K562 (cell line): ENCODE results near the gene SMAD3. TPM values are rescaled to one million over a fixed set of nuclear protein-coding genes. Genes with fewer than 3 reads are reported as not detected.

Experiments
- ATAC-seq: fragments of 200-7000 bp; cut with Tn5 transposase; 3 replicates; pipeline ENCODE4 v1.9.1; 2020; ENCODE audit warnings: moderate library complexity
- BruUV-seq: library from RNA; stranded (reverse); fragments of 400-500 nt; replicated peaks from 2 replicates; lab custom pipeline; 2021; lab: Mats Ljungman, UMichigan
- CTCF ChIA-PET: fragments of 300-600 bp; formaldehyde crosslinking; extraction: SDS; loops from one replicate; lab custom pipeline; 2021; ENCODE audit warnings: low intra/inter-chr PET ratio; lab: Yijun Ruan, JAX
- POLR2A ChIA-PET: fragments of 300-600, 350-650 bp; sonication (Branson Sonifier 250); formaldehyde crosslinking; extraction: SDS; loops from one replicate; lab custom pipeline; 2021; ENCODE audit warnings: antibody characterized with exemption, inconsistent platforms; lab: Yijun Ruan, JAX
- DNase-seq, 4 experiments: peaks; one replicate each; pipeline versions ENCODE4 v3.0.0 to v3.0.0-alpha.2; 2011 to 2018; ENCODE audit warnings: low spot score in 3 of 4, mixed read lengths in 3 of 4; ENCODE audit errors: extremely low read depth in 1 of 4
- FAIRE-seq: peaks from 2 replicates; lab custom pipeline; 2011; peaks lifted over from hg19 to GRCh38; lab: Jason Lieb, UNC
- H2AFZ ChIP-seq: 2 replicates; pipeline ENCODE4 v1.6.0; 2011; ENCODE audit warnings: low read depth, low read length, control low read depth, inconsistent platforms
- H3K27ac ChIP-seq: fragments of 200-600 bp; 3 replicates; pipeline ENCODE4 v1.8.0; 2011; ENCODE audit warnings: low read depth, mild to moderate bottlenecking, control low read depth, inconsistent platforms, low read length, moderate library complexity, mixed read lengths; ENCODE audit errors: extremely low read depth
- H3K27me3 ChIP-seq, 2 experiments: fragments of 300-600 bp in 1 of 2; 2 replicates in 1 of 2; 3 replicates in 1 of 2; pipeline versions ENCODE4 v1.6.0 to v1.8.0; 2011; ENCODE audit warnings: inconsistent platforms in 2 of 2, low read length in 2 of 2, mild to moderate bottlenecking in 1 of 2, mixed read lengths in 1 of 2, moderate library complexity in 1 of 2; ENCODE audit not compliant: control insufficient read depth in 2 of 2, insufficient read depth in 2 of 2
- H3K36me3 ChIP-seq: fragments of 300-600 bp; 3 replicates; pipeline ENCODE4 v1.8.0; 2011; ENCODE audit warnings: mild to moderate bottlenecking, low read length, inconsistent platforms; ENCODE audit not compliant: control insufficient read depth, insufficient read depth
- H3K4me1 ChIP-seq, 2 experiments: fragments of 200-600 bp in 1 of 2; replicated peaks in 1 of 2; 2 replicates in 1 of 2; 3 replicates in 1 of 2; pipeline versions ENCODE4 v1.5.1 to v1.8.0; 2011; ENCODE audit warnings: inconsistent platforms in 2 of 2, low read length in 2 of 2, mild to moderate bottlenecking in 1 of 2, mixed read lengths in 1 of 2, moderate library complexity in 1 of 2; ENCODE audit not compliant: control insufficient read depth in 2 of 2, insufficient read depth in 2 of 2
- H3K4me2 ChIP-seq: 2 replicates; pipeline ENCODE4 v1.6.1; 2011; ENCODE audit warnings: low read length, control low read depth, inconsistent platforms, mixed read lengths; ENCODE audit not compliant: insufficient read depth
- H3K4me3 ChIP-seq: fragments of 200-600 bp; sonication (generic), shearing (Covaris generic); 2 replicates; pipeline ENCODE4 v1.5.1; 2016; ENCODE audit warnings: control low read depth, inconsistent platforms
- H3K79me2 ChIP-seq: fragments of 200-600 bp; 3 replicates; pipeline ENCODE4 v1.8.0; 2011; ENCODE audit warnings: low read length, inconsistent platforms; ENCODE audit not compliant: control insufficient read depth, insufficient read depth
- H3K9ac ChIP-seq, 2 experiments: 2 replicates each; pipeline versions ENCODE4 v1.6.0 to v1.6.1; 2011; ENCODE audit warnings: low read depth in 2 of 2, low read length in 2 of 2, control low read depth in 1 of 2, inconsistent platforms in 1 of 2, mild to moderate bottlenecking in 1 of 2, mixed read lengths in 1 of 2; ENCODE audit not compliant: insufficient read depth in 1 of 2
- H3K9me1 ChIP-seq: one replicate; pipeline ENCODE4 v1.6.0; 2011; ENCODE audit warnings: inconsistent platforms, mild to moderate bottlenecking, low read length, moderate library complexity; ENCODE audit not compliant: control insufficient read depth, insufficient read depth
- H3K9me3 ChIP-seq: replicated peaks from 2 replicates; pipeline ENCODE4 v1.5.1; 2011; ENCODE audit warnings: low read depth, low read length, inconsistent platforms; ENCODE audit not compliant: control insufficient read depth, insufficient read depth
- H4K20me1 ChIP-seq: replicated peaks from 2 replicates; pipeline ENCODE4 v1.6.1; 2011; ENCODE audit warnings: low read length, inconsistent platforms, mixed read lengths; ENCODE audit not compliant: control insufficient read depth, insufficient read depth
- GTF2B ChIP-seq: IDR thresholded peaks from 2 replicates; pipeline ENCODE4 v1.6.1; 2011; ENCODE audit not compliant: insufficient read length; ENCODE audit errors: extremely low read depth
- HDAC6 ChIP-seq: IDR thresholded peaks from 2 replicates; pipeline ENCODE4 v1.6.1; 2012; ENCODE audit warnings: low read depth, mild to moderate bottlenecking, control low read depth, inconsistent platforms, low read length, moderate library complexity
- JUNB ChIP-seq: fragments of 450-650 bp; formaldehyde crosslinking; conservative IDR thresholded peaks from 2 replicates; pipeline ENCODE4 v1.4.0; 2020; ENCODE audit warnings: mild to moderate bottlenecking
- LARP7 ChIP-seq: fragments of 450-650 bp; IDR thresholded peaks from 2 replicates; pipeline ENCODE4 v1.6.1; 2016
- MITF ChIP-seq: IDR thresholded peaks from 2 replicates; pipeline ENCODE4 v1.6.1; 2014; ENCODE audit warnings: antibody characterized with exemption
- MTA1 ChIP-seq: fragments of 450-650 bp; IDR thresholded peaks from 2 replicates; pipeline ENCODE4 v1.6.1; 2017; ENCODE audit warnings: borderline replicate concordance
- NEUROD1 ChIP-seq: fragments of 150-350 bp; IDR thresholded peaks from 2 replicates; pipeline ENCODE4 v1.6.1; 2014; ENCODE audit warnings: borderline replicate concordance, low read length, low read depth; ENCODE audit not compliant: partially characterized antibody
- NRF1 ChIP-seq, 2 experiments: fragments of 450-650 bp; IDR thresholded peaks in 1 of 2; conservative IDR thresholded peaks in 1 of 2; 2 replicates each; pipeline ENCODE4 v1.6.1; 2014; ENCODE audit warnings: mild to moderate bottlenecking in 2 of 2
- RBM25 ChIP-seq: fragments of 200-400 bp; formaldehyde crosslinking; IDR thresholded peaks from 2 replicates; pipeline ENCODE4 v1.6.1; 2018; ENCODE audit warnings: low read length, low read depth, moderate library complexity; ENCODE audit not compliant: severe bottlenecking
- SMAD1 ChIP-seq: fragments of 150-350 bp; IDR thresholded peaks from 2 replicates; pipeline ENCODE4 v1.6.1; 2014; ENCODE audit warnings: low read length, low read depth; ENCODE audit not compliant: partially characterized antibody
- VEZF1 ChIP-seq: fragments of 200-800 bp; sonication (Bioruptor generic); IDR thresholded peaks from 2 replicates; pipeline ENCODE4 v1.6.1; 2017; ENCODE audit warnings: missing genetic modification characterization, missing compliant biosample characterization
- ZBTB33 ChIP-seq: sonication (generic); formaldehyde crosslinking; IDR thresholded peaks from 2 replicates; pipeline ENCODE4 v1.8.1; 2023; ENCODE audit warnings: mild to moderate bottlenecking, missing genetic modification reagents
- ZC3H8 ChIP-seq: fragments of 450-650 bp; IDR thresholded peaks from 2 replicates; pipeline ENCODE4 v1.6.1; 2017
- ZNF280B ChIP-seq: fragments of 250-450 bp; sonication (Bioruptor Pico); IDR thresholded peaks from 2 replicates; pipeline ENCODE4 v1.5.1; 2021; ENCODE audit warnings: mild to moderate bottlenecking
- WGBS: fragments of 100-300 bp; shearing (Covaris generic); methylation state at CpG from one replicate; pipeline ENCODE4 v1.1.6; 2016; ENCODE audit warnings: low coverage, mixed read lengths; ENCODE audit not compliant: insufficient coverage; ENCODE audit errors: missing lambda C conversion rate; 5-methylcytosine and 5-hydroxymethylcytosine counted together
- in situ Hi-C: fragments of 300-500 bp; cut with MboI; formaldehyde crosslinking; loops from 4 replicates; pipeline ENCODE4 v1.15.0; 2018; ENCODE audit warnings: inconsistent platforms, mixed read lengths
- intact Hi-C: fragments of 100-400 bp; cut with micrococcal nuclease; formaldehyde crosslinking; loops from 2 replicates; pipeline ENCODE4 v1.14.2; 2022
- polyA plus RNA-seq, 8 experiments: library from polyadenylated mRNA; depleted of rRNA in 4 of 8; stranded (reverse) in 5 of 8; unstranded in 3 of 8; fragments of >200 nt; fragmentation: Nextera tagmentation in 2 of 8; fragmentation: Illumina TruSeq in 1 of 8; extraction: Ambion mirVana in 2 of 8; extraction: Trizol in 1 of 8; gene quantifications; 2 replicates each; pipeline versions ENCODE4 v1.2.1 to v1.2.3, GENCODE V29; 2011 to 2014; ENCODE audit warnings: inconsistent platforms in 1 of 8, missing spikeins in 1 of 8
- total RNA-seq, 7 experiments: library from RNA; depleted of rRNA in 6 of 7; stranded (reverse); fragments of >200 nt in 6 of 7; fragmentation: Illumina TruSeq in 2 of 7; extraction: Trizol in 2 of 7; gene quantifications; 2 replicates each; pipeline versions ENCODE4 v1.2.1 to v1.2.3, GENCODE V29; 2011 to 2021; ENCODE audit warnings: low replicate concordance in 1 of 7

The SMAD3 gene
- total and polyA plus RNA-seq, 9 of the 15 experiments (the other 6 are each of a cell fraction or from before 2014, with no cell fraction given): 4.3 to 39.2 (median 11.1) TPM

- 65% methylated on average over 11 of the region's 11 CpGs for WGBS
- intact Hi-C loops: no loop called here
- H3K36me3 ChIP-seq: peaks cover 17% of the 10 kb centered on the region; the same call in 2 of the 3 replicates
- DNase-seq: no peak
- H3K79me2 ChIP-seq: peaks cover 52% of the 10 kb centered on the region
- no peak overlapping the region for H3K4me3 ChIP-seq
- BruUV-seq: no TSS peak
- H3K4me1 ChIP-seq: peaks cover 6 to 54% of the 10 kb centered on the region in 2 experiments
- H4K20me1 ChIP-seq: peaks cover 11% of the 10 kb centered on the region; the same call in 1 of the 2 replicates
- no peak overlapping the region for H3K4me2 ChIP-seq
- CTCF ChIA-PET: no interaction called here
- H3K9ac ChIP-seq: no peak overlapping the region
- H3K27me3 ChIP-seq: no peaks in the 10 kb centered on the region
- TF ChIP-seq MITF: no peak
- no peak for TF ChIP-seq VEZF1
- no peak for TF ChIP-seq ZNF280B
- TF ChIP-seq NRF1 (conservative IDR thresholded peaks at IDR 0.05 in 1 of 2, IDR thresholded peaks at IDR 0.05 in 1 of 2): no peak
- no peak for TF ChIP-seq JUNB
- TF ChIP-seq GTF2B: no peak
- no peak for TF ChIP-seq ZC3H8
- no peak for TF ChIP-seq MTA1
- no peak for TF ChIP-seq RBM25
- no peak for TF ChIP-seq LARP7
- TF ChIP-seq ZBTB33 (CRISPR knock-in tag): no peak
- no peak for TF ChIP-seq HDAC6
- no peak for TF ChIP-seq SMAD1
- no peak for TF ChIP-seq NEUROD1
- H2AFZ ChIP-seq: no peak overlapping the region
- no peak overlapping the region for H3K27ac ChIP-seq
- in situ Hi-C loops: no loop called here
- FAIRE-seq: no peak
- POLR2A ChIA-PET: interaction anchor here (0.6 to 1.4 kb wide), 3 partner anchors 12 to 66 kb away, joined by 3 to 4 read pairs (median 4); no protein-coding TSS in a partner anchor
- no peaks in the 10 kb centered on the region for H3K9me1 ChIP-seq
- ATAC-seq: no peak
- no peaks in the 10 kb centered on the region for H3K9me3 ChIP-seq
These were observed 38.5 kb downstream of the SMAD3 start for GRCh38 chr15:67103869-67104268.
